Measurements from ENCODE around the gene L1CAM. TPM values are rescaled to one million over a fixed set of nuclear protein-coding genes. Genes with fewer than 3 reads are reported as not detected.

Gene L1CAM
- total RNA-seq, 3 donors from 2014 or later: 0.29 to 1.8 (median 0.66) TPM

DNA sequence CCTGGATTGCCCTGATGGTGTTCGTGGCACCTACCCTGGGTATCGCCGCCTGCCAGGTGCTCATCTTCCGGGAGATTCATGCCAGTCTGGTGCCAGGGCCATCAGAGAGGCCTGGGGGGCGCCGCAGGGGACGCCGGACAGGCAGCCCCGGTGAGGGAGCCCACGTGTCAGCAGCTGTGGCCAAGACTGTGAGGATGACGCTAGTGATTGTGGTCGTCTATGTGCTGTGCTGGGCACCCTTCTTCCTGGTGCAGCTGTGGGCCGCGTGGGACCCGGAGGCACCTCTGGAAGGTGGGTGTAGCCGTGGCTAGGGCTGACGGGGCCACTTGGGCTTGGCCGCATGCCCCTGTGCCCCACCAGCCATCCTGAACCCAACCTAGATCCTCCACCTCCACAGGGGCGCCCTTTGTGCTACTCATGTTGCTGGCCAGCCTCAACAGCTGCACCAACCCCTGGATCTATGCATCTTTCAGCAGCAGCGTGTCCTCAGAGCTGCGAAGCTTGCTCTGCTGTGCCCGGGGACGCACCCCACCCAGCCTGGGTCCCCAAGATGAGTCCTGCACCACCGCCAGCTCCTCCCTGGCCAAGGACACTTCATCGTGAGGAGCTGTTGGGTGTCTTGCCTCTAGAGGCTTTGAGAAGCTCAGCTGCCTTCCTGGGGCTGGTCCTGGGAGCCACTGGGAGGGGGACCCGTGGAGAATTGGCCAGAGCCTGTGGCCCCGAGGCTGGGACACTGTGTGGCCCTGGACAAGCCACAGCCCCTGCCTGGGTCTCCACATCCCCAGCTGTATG is 20.3 kb upstream of the L1CAM start:
- TF ChIP-seq CTCF (IDR thresholded peaks at IDR 0.05) (no peak), POLR2A (IDR thresholded peaks at IDR 0.05) (no peak), POLR2AphosphoS5 (IDR thresholded peaks at IDR 0.05) (no peak)

DNA sequence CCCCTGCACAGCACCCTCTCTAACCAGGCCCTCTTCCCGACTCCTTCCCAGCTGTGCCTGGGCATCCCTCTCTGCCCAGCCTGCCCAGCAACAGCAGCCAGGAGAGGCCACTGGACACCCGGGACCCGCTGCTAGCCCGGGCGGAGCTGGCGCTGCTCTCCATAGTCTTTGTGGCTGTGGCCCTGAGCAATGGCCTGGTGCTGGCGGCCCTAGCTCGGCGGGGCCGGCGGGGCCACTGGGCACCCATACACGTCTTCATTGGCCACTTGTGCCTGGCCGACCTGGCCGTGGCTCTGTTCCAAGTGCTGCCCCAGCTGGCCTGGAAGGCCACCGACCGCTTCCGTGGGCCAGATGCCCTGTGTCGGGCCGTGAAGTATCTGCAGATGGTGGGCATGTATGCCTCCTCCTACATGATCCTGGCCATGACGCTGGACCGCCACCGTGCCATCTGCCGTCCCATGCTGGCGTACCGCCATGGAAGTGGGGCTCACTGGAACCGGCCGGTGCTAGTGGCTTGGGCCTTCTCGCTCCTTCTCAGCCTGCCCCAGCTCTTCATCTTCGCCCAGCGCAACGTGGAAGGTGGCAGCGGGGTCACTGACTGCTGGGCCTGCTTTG is 19.6 kb upstream of the L1CAM start:
- intact Hi-C loops (cut with DNase I; ENCODE audit: low total_unique reads): no loop called here
- Histone ChIP-seq H3K27me3 (peaks cover 0 to 69% of the 10 kb centered on the region in 2 donors), H3K4me3 (peak overlapping the region in 2 of 3 donors; percentile 24 to 37), H3K4me1 (no peaks in the 10 kb centered on the region), H3K36me3 (no peaks in the 10 kb centered on the region), H3K27ac (no peak overlapping the region), H3K9me3 (no peaks in the 10 kb centered on the region)
- no peak for TF ChIP-seq POLR2A (IDR thresholded peaks at IDR 0.05)
- DNase-seq (ENCODE audit: low spot score in 2 of 2): no peak

More for the DNA sequence above, 20.3 kb upstream of the L1CAM start:
- no peak for DNase-seq (ENCODE audit: low spot score in 2 of 2)
- H3K27me3 ChIP-seq: peaks cover 0 to 70% of the 10 kb centered on the region in 2 donors
- H3K27ac ChIP-seq: no peak overlapping the region
- H3K36me3 ChIP-seq: no peaks in the 10 kb centered on the region
- intact Hi-C loops (cut with DNase I; ENCODE audit: low total_unique reads): no loop called here
- H3K4me3 ChIP-seq: no peak overlapping the region
- no peaks in the 10 kb centered on the region for H3K9me3 ChIP-seq
- no peaks in the 10 kb centered on the region for H3K4me1 ChIP-seq

GRCh38 chrX:153903991-153904957 is 18.3 kb upstream of the L1CAM start, which contains the start of gene AVPR2:
Gene AVPR2 (plus strand): TSS chrX:153904673. CDS start chrX:153905146, 473 bp downstream.
- no peaks in the 10 kb centered on the region for H3K36me3 ChIP-seq
- TF ChIP-seq POLR2AphosphoS5 (IDR thresholded peaks at IDR 0.05): no peak
- no peak for TF ChIP-seq CTCF (IDR thresholded peaks at IDR 0.05)
- TF ChIP-seq POLR2A (IDR thresholded peaks at IDR 0.05): no peak
- peak within 1 kb of the TSS; percentile 13 to 37 (median 24) for H3K4me3 ChIP-seq
- peak within 1 kb of the TSS in 1 of 2 donors; percentile 48 for H3K27ac ChIP-seq
- intact Hi-C loops (cut with DNase I; ENCODE audit: low total_unique reads): no loop called here
- no peaks in the 10 kb centered on the region for H3K4me1 ChIP-seq
- H3K27me3 ChIP-seq: peaks cover 0 to 61% of the 10 kb centered on the region in 2 donors
- H3K9me3 ChIP-seq: no peaks in the 10 kb centered on the region
- DNase-seq (ENCODE audit: low spot score in 2 of 2): no peak

GRCh38 chrX:153903238-153903980 is 17.4 kb upstream of the L1CAM start:
- intact Hi-C loops (cut with DNase I; ENCODE audit: low total_unique reads): no loop called here
- DNase-seq (ENCODE audit: low spot score in 2 of 2): no peak
- Histone ChIP-seq H3K27ac (peak overlapping the region in 1 of 2 donors; percentile 48), H3K36me3 (no peaks in the 10 kb centered on the region), H3K4me1 (no peaks in the 10 kb centered on the region), H3K4me3 (no peak overlapping the region), H3K27me3 (peaks cover 0 to 54% of the 10 kb centered on the region in 2 donors), H3K9me3 (no peaks in the 10 kb centered on the region)
- TF ChIP-seq POLR2AphosphoS5 (IDR thresholded peaks at IDR 0.05): no peak
- no peak for TF ChIP-seq POLR2A (IDR thresholded peaks at IDR 0.05)
- TF ChIP-seq CTCF (IDR thresholded peaks at IDR 0.05): no peak

GRCh38 chrX:153902385-153902784 is 16.4 kb upstream of the L1CAM start:
- Histone ChIP-seq H3K9me3 (no peaks in the 10 kb centered on the region), H3K27me3 (peaks cover 0 to 50% of the 10 kb centered on the region in 2 donors), H3K27ac (no peak overlapping the region), H3K4me1 (no peaks in the 10 kb centered on the region), H3K4me3 (no peak overlapping the region), H3K36me3 (no peaks in the 10 kb centered on the region)
- intact Hi-C loops (cut with DNase I; ENCODE audit: low total_unique reads): no loop called here
- no peak for TF ChIP-seq POLR2A (IDR thresholded peaks at IDR 0.05)
- TF ChIP-seq POLR2AphosphoS5 (IDR thresholded peaks at IDR 0.05): no peak
- no peak for TF ChIP-seq CTCF (IDR thresholded peaks at IDR 0.05)
- no peak for DNase-seq (ENCODE audit: low spot score in 2 of 2)
